RWPE1 (cell line): ENCODE data around the gene TMEM184A.
"Not testable (repeated sequence)": the region's sequence is repeated elsewhere in the genome, so short reads cannot be mapped to it uniquely, and the experiment has no call there.

Source experiments
- CTCF ChIA-PET: fragments of 350-600 bp; sonication (Branson Sonifier 250); formaldehyde crosslinking; extraction: SDS; loops from one replicate; lab custom pipeline; 2021; lab: Yijun Ruan, JAX
- POLR2A ChIA-PET: fragments of 400-600 bp; formaldehyde crosslinking; extraction: SDS; loops from one replicate; lab custom pipeline; 2020; ENCODE audit warnings: antibody characterized with exemption; ENCODE audit not compliant: low non-redundant PET; lab: Yijun Ruan, JAX
- DNase-seq: peaks from one replicate; pipeline ENCODE4 v3.0.0; 2012; ENCODE audit warnings: low spot score
- H3K27ac ChIP-seq: fragments of 450-650 bp; 2 replicates; pipeline ENCODE4 v1.5.1; 2017
- CTCF ChIP-seq: fragments of 450-650 bp; conservative IDR thresholded peaks from 2 replicates; pipeline ENCODE4 v1.5.1; 2017; ENCODE audit warnings: low read depth, mild to moderate bottlenecking

Gene TMEM184A

GRCh38 chr7:1516586-1517251 lies 39.3 kb downstream of the TMEM184A start:
- no peak for DNase-seq
- TF ChIP-seq CTCF = no peak
- CTCF ChIA-PET = no interaction called here
- H3K27ac ChIP-seq = no peak overlapping the region
- POLR2A ChIA-PET = no interaction called here

- DNase-seq, POLR2A ChIA-PET, CTCF ChIA-PET: not testable (repeated sequence)
- H3K27ac ChIP-seq = peak overlapping the region; percentile 71; the same call in 1 of the 2 replicates
Measured at GRCh38 chr7:1515509-1515967, 40.5 kb downstream of the TMEM184A start.

DNA sequence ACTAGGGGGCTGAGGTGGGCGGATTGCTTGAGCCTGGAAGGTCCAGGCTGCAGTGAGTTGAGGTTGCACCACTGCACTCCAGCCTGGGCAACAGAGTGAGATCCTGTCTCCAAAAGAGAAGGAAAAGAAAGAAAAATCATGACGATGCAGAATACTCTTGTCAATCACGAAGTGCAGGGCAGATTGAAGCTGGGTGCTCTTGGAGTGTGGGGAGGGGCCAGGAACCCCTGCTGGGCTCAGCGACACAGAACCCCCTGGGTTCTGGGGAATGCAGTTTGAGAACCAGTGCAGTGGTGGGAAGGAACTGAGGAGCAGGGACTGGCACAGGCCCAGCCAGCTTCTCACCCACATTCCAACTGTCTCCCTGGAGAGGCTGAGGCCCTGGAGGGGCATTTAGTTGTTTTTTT lies 41.0 kb downstream of the TMEM184A start:
- H3K27ac ChIP-seq = peak overlapping the region; percentile 71
- no peak for DNase-seq
- POLR2A ChIA-PET = interaction anchor here (0.5 kb wide), 1 partner anchor 26 kb away, joined by 3 read pairs; no protein-coding TSS in a partner anchor
- CTCF ChIA-PET = interaction anchor here (0.6 kb wide), 1 partner anchor 37 kb away, joined by 4 read pairs; no protein-coding TSS in a partner anchor
- TF ChIP-seq CTCF = no peak

DNA sequence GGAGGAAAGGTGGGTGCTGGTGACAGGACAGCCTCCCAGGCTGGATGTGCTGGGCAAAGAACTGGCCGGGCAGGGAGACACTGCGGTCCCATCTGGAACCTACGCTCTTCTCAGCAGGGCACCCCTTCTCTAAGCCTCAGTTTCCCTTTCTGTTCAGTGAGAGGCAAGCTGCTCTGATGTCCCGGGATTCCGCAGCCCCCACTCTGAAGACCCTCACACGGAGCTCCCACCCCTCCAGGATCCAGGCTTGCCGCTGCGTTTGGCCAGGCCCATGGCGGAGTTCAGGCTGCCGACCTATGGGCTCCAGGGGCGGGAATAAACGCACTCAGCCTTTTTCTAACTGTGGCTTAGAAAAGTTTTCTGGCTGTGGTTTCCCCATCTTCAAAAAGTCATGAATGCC lies 41.6 kb downstream of the TMEM184A start:
- ChIA-PET CTCF (interaction anchor here (0.7 kb wide), 1 partner anchor 13 kb away, joined by 4 read pairs; no protein-coding TSS in a partner anchor), POLR2A (no interaction called here)
- H3K27ac ChIP-seq = peak overlapping the region; percentile 71
- no peak for DNase-seq
- TF ChIP-seq CTCF = no peak

DNA sequence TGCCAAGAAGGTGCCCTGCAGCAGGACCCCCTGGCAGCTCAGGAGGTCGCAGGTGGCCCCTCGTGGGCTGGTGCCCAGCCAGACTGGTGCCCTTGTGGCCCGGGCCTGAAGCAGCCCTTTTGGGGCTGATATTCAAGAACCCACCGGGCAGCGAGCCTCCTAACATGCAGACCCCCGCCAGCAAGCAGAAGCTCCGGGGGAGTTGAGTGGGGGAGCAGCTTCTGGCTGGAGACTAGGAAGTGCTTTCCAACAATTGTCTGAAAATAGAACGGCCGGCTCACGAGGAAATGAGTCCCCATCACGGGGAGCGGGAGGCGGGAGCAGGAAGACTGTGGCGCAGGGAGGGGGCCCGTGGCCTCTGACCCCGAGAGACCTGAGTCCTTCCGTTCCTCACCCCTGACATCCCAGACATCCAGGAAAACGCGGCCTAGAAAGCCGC lies 42.3 kb downstream of the TMEM184A start:
- POLR2A ChIA-PET = no interaction called here
- CTCF ChIA-PET = interaction anchor here (0.6 to 0.7 kb wide), 2 partner anchors 14 to 1007 kb away, joined by 3 to 4 read pairs; no protein-coding TSS in a partner anchor
- no peak for DNase-seq
- H3K27ac ChIP-seq = peak overlapping the region; percentile 71
- no peak for TF ChIP-seq CTCF

DNA sequence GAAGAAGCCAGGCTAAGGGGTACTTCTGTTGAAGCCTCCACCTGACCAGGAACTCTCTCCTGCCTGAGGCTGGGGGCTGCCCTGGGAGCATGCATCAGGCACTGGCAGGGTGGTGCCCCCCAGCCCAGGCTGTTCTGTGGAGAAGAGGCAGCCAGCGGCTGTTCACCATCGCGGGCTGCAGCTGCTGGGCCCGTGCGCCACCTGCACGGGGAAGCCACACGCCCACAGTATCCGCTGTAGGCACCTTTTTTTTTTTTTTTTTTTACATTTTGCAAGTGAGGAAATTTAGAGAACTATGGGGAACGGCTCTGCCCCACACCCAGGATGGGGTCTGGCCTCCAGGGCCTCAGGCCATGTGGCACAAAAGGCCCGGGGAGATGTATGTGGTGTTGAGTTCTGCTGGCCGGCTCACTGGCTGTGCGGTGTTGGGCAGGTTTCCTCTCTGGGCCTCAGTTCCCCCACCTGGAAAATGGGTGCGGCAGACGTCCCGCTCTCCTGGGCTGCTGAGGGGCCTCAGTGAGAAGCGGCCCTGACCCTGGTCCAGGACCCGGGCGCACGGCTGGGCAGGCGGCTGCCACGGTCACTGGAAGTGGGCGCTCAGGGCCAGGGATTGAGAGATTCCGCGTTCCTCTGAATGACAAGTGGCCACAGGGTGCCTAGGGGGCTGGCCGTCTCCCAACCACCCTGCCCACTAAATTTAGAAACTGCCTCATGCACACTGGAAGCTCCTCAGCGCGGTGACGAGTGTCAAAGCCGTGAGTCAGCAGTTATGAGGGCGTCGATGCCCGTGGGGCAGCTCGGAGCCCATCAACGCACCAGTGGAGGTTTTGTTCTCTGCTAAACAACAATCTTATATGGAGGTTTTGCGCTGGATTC lies 43.0 kb downstream of the TMEM184A start:
- DNase-seq = peak; percentile 90
- CTCF ChIA-PET = interaction anchor here (0.6 kb wide), 1 partner anchor 1007 kb away, joined by 3 read pairs; no protein-coding TSS in a partner anchor
- TF ChIP-seq CTCF = no peak
- H3K27ac ChIP-seq = peak overlapping the region; percentile 71
- POLR2A ChIA-PET = no interaction called here
